Peyer's patch (tissue), 4 donors: ENCODE results near the gene BMP5.

Experiments
- POLR2A ChIP-seq, 2 donors: fragments of 450-650 bp; IDR thresholded peaks; one replicate each; pipeline ENCODE4 v1.5.1; 2017; ENCODE audit warnings: antibody characterized with exemption in 2 of 2, mild to moderate bottlenecking in 2 of 2, moderate library complexity in 2 of 2
- TF ChIP-seq, protein P1 (sequence below), 6 experiments: fragments of 450-650 bp in 4 of 6; fragments of 200-600 bp in 2 of 6; sonication (generic) in 1 of 6; IDR thresholded peaks; one replicate each; pipeline ENCODE4 v1.5.1; 2017 to 2019; ENCODE audit warnings: antibody characterized with exemption in 6 of 6, mild to moderate bottlenecking in 3 of 6, moderate library complexity in 1 of 6

DNA sequence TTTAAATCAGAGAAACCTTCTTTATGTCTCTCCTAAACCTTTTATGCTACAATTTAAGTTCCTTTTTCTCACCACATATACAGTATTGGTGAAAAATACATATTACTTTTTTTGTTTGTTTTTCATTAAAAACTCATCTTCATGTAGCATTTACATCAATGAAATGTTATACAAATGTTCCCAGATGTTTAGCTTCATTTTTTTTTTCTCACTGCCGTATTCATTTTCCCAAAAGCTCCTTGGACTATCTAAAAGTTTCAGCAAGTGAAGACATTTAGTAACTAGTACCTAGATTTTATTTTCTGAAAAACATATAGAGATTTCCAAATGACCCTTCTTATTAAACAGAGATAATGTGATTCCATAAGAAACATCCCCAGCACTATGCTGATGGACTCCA, 128.9 kb downstream of the BMP5 start:
- TF ChIP-seq, protein P1, sequence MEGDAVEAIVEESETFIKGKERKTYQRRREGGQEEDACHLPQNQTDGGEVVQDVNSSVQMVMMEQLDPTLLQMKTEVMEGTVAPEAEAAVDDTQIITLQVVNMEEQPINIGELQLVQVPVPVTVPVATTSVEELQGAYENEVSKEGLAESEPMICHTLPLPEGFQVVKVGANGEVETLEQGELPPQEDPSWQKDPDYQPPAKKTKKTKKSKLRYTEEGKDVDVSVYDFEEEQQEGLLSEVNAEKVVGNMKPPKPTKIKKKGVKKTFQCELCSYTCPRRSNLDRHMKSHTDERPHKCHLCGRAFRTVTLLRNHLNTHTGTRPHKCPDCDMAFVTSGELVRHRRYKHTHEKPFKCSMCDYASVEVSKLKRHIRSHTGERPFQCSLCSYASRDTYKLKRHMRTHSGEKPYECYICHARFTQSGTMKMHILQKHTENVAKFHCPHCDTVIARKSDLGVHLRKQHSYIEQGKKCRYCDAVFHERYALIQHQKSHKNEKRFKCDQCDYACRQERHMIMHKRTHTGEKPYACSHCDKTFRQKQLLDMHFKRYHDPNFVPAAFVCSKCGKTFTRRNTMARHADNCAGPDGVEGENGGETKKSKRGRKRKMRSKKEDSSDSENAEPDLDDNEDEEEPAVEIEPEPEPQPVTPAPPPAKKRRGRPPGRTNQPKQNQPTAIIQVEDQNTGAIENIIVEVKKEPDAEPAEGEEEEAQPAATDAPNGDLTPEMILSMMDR (IDR thresholded peaks at IDR 0.05), result no peak
- TF ChIP-seq POLR2A (IDR thresholded peaks at IDR 0.05), result no peak
